ENCODE results near the gene LIM2.

LIM2 gene

DNA sequence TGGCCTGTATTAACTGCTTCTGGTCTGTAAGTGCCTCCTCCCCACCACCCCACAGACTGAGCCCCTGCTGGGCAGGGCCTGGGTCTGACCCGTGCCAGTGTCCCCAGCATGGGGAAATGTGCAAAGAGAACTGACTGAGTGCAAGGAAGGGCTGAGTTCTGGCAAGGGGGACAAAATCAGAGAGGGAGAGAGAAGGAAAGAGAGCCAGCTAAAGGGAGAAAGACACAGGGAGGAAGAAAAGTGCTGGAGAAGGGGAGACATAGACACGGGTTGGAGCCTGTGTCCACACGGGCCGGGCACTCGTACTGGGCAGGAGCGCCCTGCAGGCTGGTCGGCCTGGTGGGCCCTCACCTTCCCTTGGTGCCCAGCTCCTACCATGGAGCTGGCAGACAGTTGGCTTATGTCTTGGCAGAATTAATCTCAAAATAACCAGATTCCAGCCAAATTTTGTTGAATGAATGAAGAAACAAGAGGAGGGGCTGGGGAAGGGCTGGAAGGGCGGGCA lies 16.5 kb downstream of the LIM2 start:
- TF ChIP-seq, protein P1, sequence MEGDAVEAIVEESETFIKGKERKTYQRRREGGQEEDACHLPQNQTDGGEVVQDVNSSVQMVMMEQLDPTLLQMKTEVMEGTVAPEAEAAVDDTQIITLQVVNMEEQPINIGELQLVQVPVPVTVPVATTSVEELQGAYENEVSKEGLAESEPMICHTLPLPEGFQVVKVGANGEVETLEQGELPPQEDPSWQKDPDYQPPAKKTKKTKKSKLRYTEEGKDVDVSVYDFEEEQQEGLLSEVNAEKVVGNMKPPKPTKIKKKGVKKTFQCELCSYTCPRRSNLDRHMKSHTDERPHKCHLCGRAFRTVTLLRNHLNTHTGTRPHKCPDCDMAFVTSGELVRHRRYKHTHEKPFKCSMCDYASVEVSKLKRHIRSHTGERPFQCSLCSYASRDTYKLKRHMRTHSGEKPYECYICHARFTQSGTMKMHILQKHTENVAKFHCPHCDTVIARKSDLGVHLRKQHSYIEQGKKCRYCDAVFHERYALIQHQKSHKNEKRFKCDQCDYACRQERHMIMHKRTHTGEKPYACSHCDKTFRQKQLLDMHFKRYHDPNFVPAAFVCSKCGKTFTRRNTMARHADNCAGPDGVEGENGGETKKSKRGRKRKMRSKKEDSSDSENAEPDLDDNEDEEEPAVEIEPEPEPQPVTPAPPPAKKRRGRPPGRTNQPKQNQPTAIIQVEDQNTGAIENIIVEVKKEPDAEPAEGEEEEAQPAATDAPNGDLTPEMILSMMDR (IDR thresholded peaks at IDR 0.05; ENCODE audit: low read depth, low read length): no peak
- no peak for DNase-seq (ENCODE audit: low read depth in 2 of 2)
- no peak overlapping the region for H3K4me3 ChIP-seq (replicated peaks in 1 of 2; ENCODE audit: low read depth in 2 of 2, low read length in 2 of 2)

DNA sequence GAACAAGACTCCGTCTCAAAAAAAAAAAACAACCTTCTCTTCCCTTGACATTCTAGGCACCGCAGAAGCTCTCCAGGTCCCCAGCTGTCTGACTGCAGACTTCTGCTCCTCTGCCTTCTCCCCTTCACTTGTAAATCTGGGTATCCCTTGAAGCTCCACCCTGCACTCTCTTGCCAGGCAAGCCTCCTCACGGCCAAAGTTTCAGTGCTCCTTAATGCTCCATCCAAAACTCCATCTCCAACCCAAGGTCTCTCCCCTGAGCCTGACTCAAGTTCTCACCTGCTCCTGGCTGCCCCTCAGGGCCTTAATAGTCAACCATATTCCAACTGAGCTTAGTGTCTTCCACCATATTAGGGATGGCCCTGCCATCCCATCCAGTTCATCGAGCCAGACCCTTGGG lies 17.5 kb downstream of the LIM2 start:
- no peak for DNase-seq (ENCODE audit: low read depth in 2 of 2)
- no peak overlapping the region for H3K4me3 ChIP-seq (replicated peaks in 1 of 2; ENCODE audit: low read depth in 2 of 2, low read length in 2 of 2)
- TF ChIP-seq, protein P1 (IDR thresholded peaks at IDR 0.05; ENCODE audit: low read depth, low read length): no peak

DNA sequence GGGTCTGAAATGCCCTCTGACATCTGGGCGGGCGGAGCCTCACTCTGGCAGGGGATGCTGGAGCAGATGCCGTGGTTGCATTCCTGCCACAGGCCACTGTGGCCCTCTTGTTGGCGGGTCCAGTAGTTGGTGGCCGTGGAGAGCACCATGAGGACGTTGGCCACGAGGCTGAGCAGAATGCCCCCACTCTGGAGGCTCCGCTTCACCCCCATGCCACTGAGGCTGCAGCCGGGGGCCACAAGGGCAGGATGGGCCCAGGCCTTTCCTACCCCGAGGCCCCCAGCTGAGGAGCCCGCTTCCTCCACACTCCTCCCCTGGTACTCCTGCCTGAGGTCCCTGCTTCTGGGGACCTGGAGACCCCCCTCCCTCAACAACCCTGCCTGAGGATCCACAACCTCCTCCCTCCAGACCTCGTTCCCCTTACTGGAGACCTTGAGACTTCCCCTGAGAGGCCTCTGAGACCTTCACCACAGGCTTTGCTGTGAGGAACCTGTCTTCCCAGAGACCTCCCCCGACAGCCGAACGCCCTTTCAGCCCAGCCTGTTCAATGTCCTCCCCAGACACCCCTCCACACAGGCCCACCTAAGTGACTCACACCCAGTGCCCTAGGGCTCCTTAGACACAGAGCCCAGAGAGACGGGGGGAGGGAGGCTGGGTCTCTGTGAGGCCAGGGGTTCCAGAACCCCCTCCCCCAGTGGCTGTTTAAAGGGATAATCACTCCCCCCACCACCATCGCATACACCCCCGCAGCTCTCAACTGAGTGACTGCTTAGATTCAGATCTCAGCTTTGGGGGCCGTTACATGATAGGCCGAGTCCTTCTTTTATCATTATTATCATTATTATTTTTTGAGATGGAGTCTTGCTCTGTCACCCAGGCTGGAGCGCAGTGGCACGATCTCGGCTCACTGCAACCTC lies 19.1 kb downstream of the LIM2 start, which contains the start of gene CLDND2:
TSS of gene CLDND2 (minus strand) at position 638 of the 917 bp plus-strand sequence. CDS start at position 212, 426 bp downstream.
- TF ChIP-seq, protein P1 (IDR thresholded peaks at IDR 0.05; ENCODE audit: low read depth, low read length): no peak
- DNase-seq (ENCODE audit: low read depth in 2 of 2): no peak
- peak within 1 kb of the TSS; percentile 58 to 80 for H3K4me3 ChIP-seq (replicated peaks in 1 of 2; ENCODE audit: low read depth in 2 of 2, low read length in 2 of 2)

DNA sequence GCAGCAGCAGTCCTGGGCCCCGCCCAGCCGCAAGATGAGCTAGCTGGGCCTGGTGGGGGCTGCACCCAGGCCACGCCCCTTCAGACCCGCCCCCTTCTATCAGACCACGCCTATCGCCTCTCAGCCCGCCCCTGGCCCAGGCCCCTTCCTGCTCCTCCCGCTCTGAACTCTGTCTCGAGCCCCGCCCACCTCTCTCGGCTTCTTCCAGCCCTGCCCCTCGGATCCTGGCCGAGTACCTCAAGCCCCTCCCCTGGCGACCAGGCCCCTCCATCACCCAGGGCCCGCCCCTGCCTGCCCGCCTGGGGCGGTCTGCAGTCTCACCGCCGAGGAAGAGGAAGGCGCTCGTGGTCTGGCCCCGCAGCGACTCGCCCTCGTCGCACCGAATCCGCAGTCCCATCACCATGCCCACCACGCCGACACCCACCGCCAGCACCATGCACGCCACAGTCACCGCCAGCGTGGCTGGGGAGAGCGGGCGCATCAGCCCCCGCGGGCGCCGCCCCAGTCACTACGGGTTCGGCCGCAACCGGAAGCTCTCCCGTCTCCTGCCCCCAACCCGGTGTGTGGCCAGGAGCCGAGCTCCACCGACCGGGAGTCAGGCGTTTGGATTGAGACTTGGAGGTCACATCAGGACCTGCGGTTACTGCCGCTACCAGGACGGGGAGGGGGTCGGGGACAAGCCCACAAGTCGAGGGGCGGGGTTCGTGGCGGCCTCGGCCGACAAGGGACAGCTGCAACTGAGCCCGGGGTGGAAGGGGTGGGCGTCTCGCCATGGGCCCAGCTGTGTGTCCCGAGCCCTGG lies 20.0 kb downstream of the LIM2 start:
- TF ChIP-seq, protein P1 (IDR thresholded peaks at IDR 0.05; ENCODE audit: low read depth, low read length): no peak
- H3K4me3 ChIP-seq (replicated peaks in 1 of 2; ENCODE audit: low read depth in 2 of 2, low read length in 2 of 2): peak overlapping the region; percentile 58 to 80
- peak; percentile 99 to 100 for DNase-seq (ENCODE audit: low read depth in 2 of 2)

DNA sequence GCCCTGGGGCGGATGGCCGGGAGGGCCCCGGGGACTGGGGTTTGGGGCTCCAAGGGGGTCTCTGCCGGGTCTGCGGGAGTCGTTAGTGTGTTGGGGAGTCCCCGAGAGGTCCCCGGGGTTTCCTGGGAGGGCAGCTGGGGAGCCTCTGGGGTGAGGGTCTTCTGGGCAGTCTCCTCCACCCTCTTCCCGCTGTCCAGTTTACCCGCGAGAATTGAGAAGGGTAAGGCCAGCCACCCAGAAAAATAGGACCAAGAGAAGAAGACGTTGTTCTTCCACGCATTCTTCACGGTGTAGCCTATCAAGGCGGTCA lies 20.6 kb downstream of the LIM2 start:
- TF ChIP-seq, protein P1 (IDR thresholded peaks at IDR 0.05; ENCODE audit: low read depth, low read length): no peak
- DNase-seq (ENCODE audit: low read depth in 2 of 2): no peak

DNA sequence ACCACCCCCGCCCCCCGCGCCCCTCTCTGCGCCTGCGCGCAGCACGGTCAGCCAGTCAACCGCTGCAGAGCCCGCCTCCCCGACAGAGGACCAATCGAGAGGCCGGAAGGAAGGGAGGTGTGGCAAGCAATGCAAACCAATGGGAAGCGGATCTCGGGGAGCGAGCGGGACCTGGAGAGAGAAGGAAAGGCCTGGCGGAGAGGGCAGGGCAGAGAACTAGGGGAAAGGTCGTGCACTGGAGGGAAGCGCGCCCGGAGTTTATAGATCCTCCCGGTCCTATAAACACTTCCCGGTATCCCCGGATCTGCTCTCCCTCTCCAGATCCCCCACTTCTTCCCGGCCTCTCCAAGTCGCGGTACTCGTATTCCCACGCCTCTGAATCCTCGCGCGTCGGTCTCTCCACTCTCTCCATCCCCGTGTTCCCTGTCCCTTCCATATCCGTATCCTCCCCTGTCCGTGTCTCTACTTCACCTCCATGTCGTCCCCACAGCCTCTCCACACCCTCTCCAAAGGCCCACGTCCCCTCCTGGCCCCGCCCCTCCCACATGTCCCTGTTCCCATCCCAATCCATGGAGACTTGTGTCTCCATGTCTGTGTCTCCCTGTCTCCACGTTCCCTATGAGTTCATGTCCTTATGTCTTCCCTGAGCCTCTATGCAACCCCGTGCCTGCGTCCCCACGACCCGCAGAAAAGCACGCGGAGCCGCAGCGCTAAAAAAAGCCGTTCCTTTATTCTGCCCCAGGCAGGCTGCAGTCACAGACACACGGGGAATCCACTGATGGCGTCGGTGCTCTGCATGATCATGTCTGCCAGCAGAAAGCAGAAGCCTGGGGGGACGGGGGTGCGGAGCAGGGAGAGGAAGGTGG lies 21.2 kb downstream of the LIM2 start:
- DNase-seq (ENCODE audit: low read depth in 2 of 2): peak; percentile 98 to 99
- H3K4me3 ChIP-seq (replicated peaks in 1 of 2; ENCODE audit: low read depth in 2 of 2, low read length in 2 of 2): peak overlapping the region; percentile 86 to 92
- TF ChIP-seq, protein P1 (IDR thresholded peaks at IDR 0.05; ENCODE audit: low read depth, low read length): no peak

More for the DNA sequence above, 20.6 kb downstream of the LIM2 start:
- peak overlapping the region; percentile 58 to 80 for H3K4me3 ChIP-seq (replicated peaks in 1 of 2; ENCODE audit: low read depth in 2 of 2, low read length in 2 of 2)
